PC-9 (cell line): ENCODE measurements around the gene SPTBN5.

Source experiments
- CTCF ChIP-seq: fragments of 200-600 bp; sonication (generic); conservative IDR thresholded peaks from 2 replicates; pipeline ENCODE4 v1.6.1; 2017; ENCODE audit warnings: mixed run types, antibody characterized with exemption, mild to moderate bottlenecking, moderate library complexity
- EZH2 ChIP-seq: fragments of 200-600 bp; sonication (generic); IDR thresholded peaks from 2 replicates; pipeline ENCODE4 v1.8.0; 2017; ENCODE audit warnings: antibody characterized with exemption, low read depth

DNA sequence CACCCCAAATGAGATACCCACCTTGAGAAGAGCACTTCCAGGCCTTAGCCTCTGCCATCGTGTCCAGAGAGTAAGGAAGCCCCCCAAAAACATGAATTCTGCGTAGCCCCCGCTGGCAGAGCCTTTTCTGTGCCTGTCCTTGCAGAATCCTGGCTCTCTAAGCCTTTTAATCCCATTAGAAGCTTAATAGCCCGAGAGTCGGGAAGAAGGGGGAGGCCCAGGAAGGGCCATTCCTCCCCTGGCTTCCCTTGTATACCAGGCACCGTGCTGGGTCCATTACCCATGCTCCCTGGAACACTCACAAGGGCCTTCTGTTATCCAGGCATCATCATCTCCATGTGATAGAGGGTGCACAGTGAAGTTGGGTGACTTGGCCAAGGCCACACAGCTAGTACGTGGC is 7.1 kb downstream of the SPTBN5 start:
- no peak for TF ChIP-seq CTCF
- no peak for TF ChIP-seq EZH2
